Heart left ventricle (tissue), 16 donors: ENCODE measurements around the gene EFCAB12. TPM values are rescaled to one million over a fixed set of nuclear protein-coding genes. Genes with fewer than 3 reads are reported as not detected.

Experiments
- ATAC-seq, 4 donors: fragments of 200-7000 bp; cut with Tn5 transposase; one replicate each; pipeline ENCODE4 v1.9.1; 2020 to 2022; ENCODE audit warnings: moderate library complexity in 4 of 4, mild to moderate bottlenecking in 3 of 4, moderate number of reproducible peaks in 1 of 4
- DNase-seq, 5 donors: peaks; one replicate each; pipeline ENCODE4 v3.0.0-alpha.2; 2020
- H3K27ac ChIP-seq, 12 donors: fragments of 200-600 bp; sonication (generic) in 4 of 12; one replicate each; pipeline versions ENCODE4 v1.5.0 to v1.8.0; 2016 to 2022; ENCODE audit warnings: mild to moderate bottlenecking in 2 of 12
- H3K27me3 ChIP-seq, 9 donors: fragments of 200-600 bp; sonication (generic) in 2 of 9; one replicate each; pipeline versions ENCODE4 v1.5.1 to v1.8.0; 2016 to 2022; ENCODE audit warnings: mild to moderate bottlenecking in 3 of 9
- H3K36me3 ChIP-seq, 9 donors: fragments of 200-600 bp; sonication (generic) in 2 of 9; one replicate each; pipeline versions ENCODE4 v1.5.0 to v1.8.0; 2018 to 2022; ENCODE audit warnings: mild to moderate bottlenecking in 2 of 9
- H3K4me1 ChIP-seq, 12 donors: fragments of 200-600 bp; sonication (generic) in 4 of 12; one replicate each; pipeline versions ENCODE4 v1.5.0 to v1.8.0; 2016 to 2022; ENCODE audit warnings: mild to moderate bottlenecking in 3 of 12
- H3K4me3 ChIP-seq, 12 donors: fragments of 200-600 bp; sonication (generic) in 4 of 12; one replicate each; pipeline versions ENCODE4 v1.5.0 to v1.8.0; 2017 to 2022; ENCODE audit warnings: mild to moderate bottlenecking in 9 of 12, moderate library complexity in 4 of 12
- H3K9me3 ChIP-seq, 12 donors: fragments of 200-600 bp; sonication (generic) in 4 of 12; one replicate each; pipeline versions ENCODE4 v1.5.0 to v1.8.0; 2016 to 2022; ENCODE audit warnings: mild to moderate bottlenecking in 1 of 12
- CTCF ChIP-seq, 12 donors: fragments of 200-600 bp; sonication (generic) in 4 of 12; IDR thresholded peaks; one replicate each; pipeline versions ENCODE4 v1.5.0 to v1.8.0; 2018 to 2022; ENCODE audit warnings: antibody characterized with exemption in 12 of 12, mild to moderate bottlenecking in 5 of 12
- POLR2A ChIP-seq, 2 donors: fragments of 450-650 bp; IDR thresholded peaks; one replicate each; pipeline ENCODE4 v1.6.1; 2017; ENCODE audit warnings: antibody characterized with exemption in 2 of 2, mild to moderate bottlenecking in 2 of 2, moderate library complexity in 2 of 2
- WGBS, 4 donors: extraction: QIAGEN DNeasy Blood & Tissue Kit in 2 of 4; methylation state at CpG; one replicate each; pipeline versions ENCODE4 v1.1.5 to v1.1.7; 2013 to 2018; 5-methylcytosine and 5-hydroxymethylcytosine counted together
- intact Hi-C, 10 donors: fragments of 100-400 bp; cut with DNase I; formaldehyde crosslinking; loops; one replicate each; pipeline versions ENCODE4 v1.11.1 to v1.14.2; 2022
- polyA plus RNA-seq, 2 donors: library from polyadenylated mRNA; stranded (reverse); fragments of 200-250 nt; gene quantifications; one replicate each; pipeline ENCODE4 v1.2.3, GENCODE V29; 2013
- total RNA-seq, 9 donors: library from RNA; depleted of rRNA in 2 of 9; stranded (reverse); fragments of >200 nt in 2 of 9; fragmentation: NEBNext Ultra II Directional in 3 of 9; extraction: Animal tissue kit (Norgen Biotek cat#: 25700) in 3 of 9; gene quantifications; one replicate each; pipeline versions ENCODE4 v1.1.0 to v1.2.4, GENCODE V29; 2016 to 2023
- donor health status: ischemic (EF 13 %, LVEDD 7.1; RV severe dilation, severe dysfunction).
- donor health status: healthy with polysubstance abuse.
- donor health status: DM: no; HTN: yes; CAD: no.
- donor health status: DM: no; HTN: no; CAD: no.
- donor health status: ischemic (EF 25% LVEDD 6.9; RV normal size, moderate dysfunction).
- donor health status: ischemic (EF 25% LVEDD 5.7; RV mildly dilated, moderate dysfunction).
- donor health status: healthy.
- donor health status: DM: yes; HTN: yes; CAD: no.
- donor health status: ischemic (EF 35%, LVEDD 5.7; RV mildly dilated, moderate dysfunction).
- donor health status: nonischemic (EF 11% LVEDD 7.7; RV severe dilation, severe dysfunction).
- donor health status: DM: yes; HTN: yes; CAD: no.
- donor health status: PGD.
- donor health status: ischemic (EF 29% LVEDD 5.4; RV normal size, mild dysfunction).
- donor health status: nonischemic (EF 23%, LVEDD 6.1; RV moderate dilation, normal function).

EFCAB12 gene
- total and polyA plus RNA-seq, 11 donors = 0.07 to 0.20 (median 0.13) TPM; not detected in 5

GRCh38 chr3:129448186-129448895 lies 19.9 kb upstream of the EFCAB12 start:
- ATAC-seq (no peak), DNase-seq (no peak)
- TF ChIP-seq CTCF (IDR thresholded peaks at IDR 0.05) = no peak
- TF ChIP-seq POLR2A (IDR thresholded peaks at IDR 0.05) = no peak
- 93 to 94% (median 94%) methylated on average over 18 of the region's 18 CpGs for WGBS, 4 donors
- peaks cover 0 to 35% (median 8%) of the 10 kb centered on the region in 12 donors for H3K4me1 ChIP-seq
- no peaks in the 10 kb centered on the region for H3K9me3 ChIP-seq
- peaks cover 0 to 25% (median 15%) of the 10 kb centered on the region in 9 donors for H3K36me3 ChIP-seq
- intact Hi-C loops = no loop called here
- H3K4me3 ChIP-seq = no peak overlapping the region
- no peak overlapping the region for H3K27ac ChIP-seq
- H3K27me3 ChIP-seq = no peaks in the 10 kb centered on the region

DNA sequence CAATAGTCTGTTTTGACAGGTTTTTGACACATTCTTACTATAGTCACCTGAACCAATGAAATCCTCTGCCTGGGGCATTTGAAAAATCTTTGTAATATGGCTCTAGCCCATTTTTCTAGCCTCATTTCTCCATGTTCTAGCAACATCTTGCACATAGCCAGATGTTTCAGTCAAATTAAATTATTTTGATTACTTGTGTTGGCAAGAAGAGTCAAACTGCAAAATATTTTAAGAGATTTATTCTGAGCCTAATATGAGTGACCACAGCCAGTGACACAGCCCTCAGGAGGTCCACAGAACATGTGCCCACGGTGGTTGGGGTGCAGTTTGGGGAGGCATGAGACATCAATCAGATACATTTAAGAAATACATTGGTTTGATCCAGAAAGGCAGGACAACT lies 18.5 kb upstream of the EFCAB12 start:
- DNase-seq (no peak), ATAC-seq (no peak)
- TF ChIP-seq POLR2A (IDR thresholded peaks at IDR 0.05) (no peak), CTCF (IDR thresholded peaks at IDR 0.05) (no peak)
- intact Hi-C loops = no loop called here
- Histone ChIP-seq H3K27ac (no peak overlapping the region), H3K9me3 (no peaks in the 10 kb centered on the region), H3K27me3 (no peaks in the 10 kb centered on the region), H3K36me3 (peaks cover 0 to 11% (median 2%) of the 10 kb centered on the region in 9 donors), H3K4me1 (peaks cover 0 to 49% (median 22%) of the 10 kb centered on the region in 12 donors), H3K4me3 (peak overlapping the region in 1 of 12 donors; percentile 2)
- 65 to 77% (median 74%) methylated on average over 1 of the region's 1 CpG for whole genome bisulfite sequencing, 4 donors

- Histone ChIP-seq H3K4me1 (peaks cover 5 to 63% (median 36%) of the 10 kb centered on the region in 12 donors), H3K9me3 (no peaks in the 10 kb centered on the region), H3K27ac (no peak overlapping the region), H3K4me3 (no peak overlapping the region), H3K27me3 (no peaks in the 10 kb centered on the region), H3K36me3 (no peaks in the 10 kb centered on the region)
- intact Hi-C loops = no loop called here
- no peak for TF ChIP-seq CTCF (IDR thresholded peaks at IDR 0.05)
- TF ChIP-seq POLR2A (IDR thresholded peaks at IDR 0.05) = no peak
- WGBS, 4 donors = 74 to 90% (median 78%) methylated on average over 3 of the region's 3 CpGs
- ATAC-seq (no peak), DNase-seq (no peak)
These were observed 17.0 kb upstream of the EFCAB12 start for GRCh38 chr3:129445471-129445870.

GRCh38 chr3:129442947-129443346 lies 14.5 kb upstream of the EFCAB12 start:
- Histone ChIP-seq H3K4me1 (peaks cover 5 to 61% (median 40%) of the 10 kb centered on the region in 12 donors), H3K27ac (peak overlapping the region in 11 of 12 donors; percentile 33 to 98 (median 90))
- intact Hi-C loops = loop anchor here in 1 of 10 donors (5.0 kb wide), 1 partner anchor 39 kb away; no protein-coding TSS in a partner anchor

More at GRCh38 chr3:129442947-129443346, 14.5 kb upstream of the EFCAB12 start:
- Histone ChIP-seq H3K9me3 (no peaks in the 10 kb centered on the region), H3K36me3 (peaks cover 0 to 4% (median under 1%) of the 10 kb centered on the region in 9 donors), H3K27me3 (no peaks in the 10 kb centered on the region), H3K4me3 (no peak overlapping the region)
- TF ChIP-seq CTCF (IDR thresholded peaks at IDR 0.05) (no peak), POLR2A (IDR thresholded peaks at IDR 0.05) (no peak)
- ATAC-seq = no peak
- DNase-seq = no peak
